Eye (tissue), 1 donor: ENCODE results near the gene AAK1.
"Not testable (repeated sequence)": the region's sequence is repeated elsewhere in the genome, so short reads cannot be mapped to it uniquely, and the experiment has no call there.

Experiments
- DNase-seq: peaks from one replicate; pipeline ENCODE4 v3.0.0-alpha.2; 2015

AAK1 gene

DNA sequence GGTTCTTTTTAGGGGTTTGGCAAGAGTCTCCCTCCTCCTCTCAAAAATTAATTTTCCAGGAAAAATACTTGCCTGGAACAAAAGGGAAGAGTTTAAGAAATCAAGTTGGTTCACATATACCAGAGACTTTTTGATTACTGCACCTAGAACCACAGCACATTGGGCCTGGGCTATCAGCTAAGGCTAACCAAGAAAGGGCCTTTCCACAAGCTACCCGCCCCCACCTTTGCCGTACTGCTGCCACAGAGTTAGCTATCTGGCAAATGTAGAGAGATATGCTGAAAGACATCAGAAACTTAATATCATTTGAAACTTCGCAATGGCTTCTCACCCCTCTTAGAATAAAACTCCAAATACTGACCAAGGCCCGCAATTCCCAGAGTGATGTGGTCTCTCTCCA is 76.9 kb downstream of the AAK1 start:
- no peak for DNase-seq

DNA sequence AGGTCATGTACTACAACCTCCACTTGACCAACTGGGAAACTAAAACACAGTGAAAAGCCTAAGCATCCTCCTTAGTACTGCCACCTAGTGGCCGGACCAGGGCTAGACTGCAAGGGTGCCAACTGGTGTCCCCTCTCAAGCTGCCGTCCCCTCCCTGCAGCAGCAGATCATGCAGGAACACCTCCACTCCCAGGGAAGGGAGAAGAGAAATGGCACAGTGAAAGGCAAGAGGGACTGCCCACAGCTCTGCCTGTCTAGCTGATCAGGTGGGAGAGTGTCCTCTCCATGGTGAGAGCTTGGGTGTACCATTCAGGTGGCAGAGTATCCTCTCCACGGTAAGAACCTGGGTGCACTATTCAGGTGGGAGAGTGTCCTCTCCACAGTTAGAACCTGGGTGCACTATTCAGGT is 78.1 kb downstream of the AAK1 start:
- DNase-seq = peak; percentile 60

DNA sequence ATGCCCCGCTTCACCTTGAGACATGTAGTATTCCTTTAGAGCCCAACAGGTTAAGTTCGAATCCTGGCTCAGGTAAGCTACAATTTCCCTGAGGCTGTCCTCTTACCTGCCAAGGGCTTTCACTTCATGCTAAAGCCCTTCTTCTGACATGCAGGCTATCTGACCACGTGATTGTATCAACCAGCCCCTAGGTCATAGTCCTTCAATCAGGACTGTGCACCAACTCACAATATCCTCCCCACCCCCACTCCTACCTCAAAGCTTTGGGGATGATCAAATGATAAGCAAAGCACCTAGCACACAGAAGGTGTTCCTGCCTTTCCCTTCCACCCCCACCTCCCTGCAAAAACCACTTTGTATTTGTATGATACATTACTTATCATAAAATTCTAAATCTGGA is 78.9 kb downstream of the AAK1 start:
- no peak for DNase-seq

DNA sequence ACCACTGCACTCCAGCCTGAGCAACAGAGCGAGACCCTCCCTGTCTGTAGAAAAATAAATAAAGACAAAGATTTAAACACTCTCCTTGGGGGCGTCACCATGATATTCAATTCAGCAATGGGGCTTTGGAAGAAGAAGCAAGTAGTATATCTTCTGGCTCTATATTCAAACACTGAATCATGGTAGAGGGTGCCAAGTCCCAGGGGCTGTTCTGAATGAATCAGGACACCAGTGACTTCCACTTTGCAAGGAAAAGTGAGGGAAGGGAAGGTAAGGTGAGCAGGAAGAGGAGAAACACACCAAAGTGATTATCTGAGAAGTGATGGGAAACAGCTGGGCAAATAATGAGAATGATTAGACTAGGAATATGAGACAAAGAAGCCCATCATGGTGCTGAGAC is 80.5 kb downstream of the AAK1 start:
- no peak for DNase-seq

DNA sequence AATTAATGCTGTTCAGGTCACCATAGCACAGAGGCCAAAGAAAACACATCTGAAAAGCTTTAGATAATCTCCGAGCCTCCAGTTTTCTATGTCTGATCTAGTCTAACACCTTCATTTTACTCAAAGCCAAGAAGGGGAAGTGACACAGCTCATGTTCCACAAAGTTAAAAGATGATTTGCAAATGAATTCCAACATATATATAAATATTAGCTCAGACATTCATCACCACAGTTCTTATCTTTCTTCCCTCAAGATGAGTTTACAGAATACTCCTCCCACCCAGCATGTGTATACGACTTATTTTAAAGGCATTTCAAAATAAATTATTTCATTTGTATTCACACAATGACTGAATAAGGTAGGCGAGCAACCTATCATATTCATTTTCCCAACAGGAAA is 82.4 kb downstream of the AAK1 start:
- no peak for DNase-seq

DNA sequence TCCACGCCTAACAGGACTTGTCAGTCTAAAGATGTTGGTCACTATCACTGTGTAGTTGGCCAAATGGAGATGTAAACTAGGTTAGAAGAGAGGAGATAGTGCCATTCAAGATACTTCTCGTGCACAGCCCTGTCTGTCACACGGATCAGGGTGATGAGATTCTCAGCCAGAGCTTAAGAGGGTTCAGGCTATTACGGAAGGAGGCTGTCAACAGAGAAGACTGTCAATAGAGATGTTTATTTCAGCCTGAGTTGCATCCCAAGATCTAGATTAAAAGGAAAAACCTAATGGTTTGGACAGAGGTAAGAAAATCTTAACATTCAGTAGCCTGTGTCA is 83.4 kb downstream of the AAK1 start:
- no peak for DNase-seq

DNA sequence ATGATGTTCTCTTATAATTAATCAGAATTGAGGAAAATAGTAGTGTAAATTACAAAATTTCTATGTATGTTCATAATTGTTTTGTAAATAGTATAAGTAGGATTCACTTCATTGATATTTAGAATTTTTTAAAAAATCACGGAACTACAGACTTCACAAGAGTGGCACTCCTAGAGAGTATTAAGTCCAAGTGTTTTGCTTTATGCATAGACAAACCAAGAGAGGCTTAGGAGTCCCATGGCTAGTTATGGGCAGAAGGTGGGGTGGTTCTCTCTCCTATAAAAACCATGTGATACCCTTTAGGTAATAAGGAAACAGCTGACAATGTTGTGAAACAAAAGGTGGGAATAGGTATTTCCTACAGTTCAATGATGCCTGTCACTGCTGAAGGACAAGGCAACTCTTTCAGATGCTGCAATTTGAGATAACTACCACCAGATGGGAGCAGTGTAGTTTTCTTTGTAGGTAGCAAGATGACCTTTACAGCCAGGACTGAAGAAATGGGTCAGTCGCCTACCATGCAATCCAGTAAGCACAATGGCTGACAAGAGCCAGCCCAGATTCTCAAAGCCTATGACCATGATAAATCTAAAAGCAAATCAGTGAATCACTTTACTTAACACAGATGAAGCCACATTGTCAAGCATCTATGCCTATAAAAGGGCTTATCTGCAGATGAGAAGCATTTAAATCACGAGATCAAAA is 83.9 kb downstream of the AAK1 start:
- DNase-seq = peak; percentile 59

DNA sequence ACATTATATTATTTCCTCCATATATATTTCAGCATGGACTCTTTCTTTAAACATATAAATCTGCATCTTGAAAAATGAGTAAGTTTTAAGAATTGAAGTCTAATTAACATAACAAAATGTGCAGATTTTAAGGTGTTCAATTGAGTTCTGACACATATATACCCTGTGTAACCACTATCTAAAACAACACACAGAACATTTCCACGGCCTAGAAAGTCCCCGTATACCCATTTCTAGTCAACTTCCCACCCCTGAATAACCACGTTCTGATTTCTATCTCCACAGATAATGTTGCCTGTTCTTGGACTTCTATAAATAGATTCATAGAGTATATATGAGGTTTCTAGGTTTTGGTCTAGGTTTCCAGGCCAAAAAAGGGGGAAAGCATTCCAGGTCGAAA is 87.5 kb downstream of the AAK1 start:
- no peak for DNase-seq

DNA sequence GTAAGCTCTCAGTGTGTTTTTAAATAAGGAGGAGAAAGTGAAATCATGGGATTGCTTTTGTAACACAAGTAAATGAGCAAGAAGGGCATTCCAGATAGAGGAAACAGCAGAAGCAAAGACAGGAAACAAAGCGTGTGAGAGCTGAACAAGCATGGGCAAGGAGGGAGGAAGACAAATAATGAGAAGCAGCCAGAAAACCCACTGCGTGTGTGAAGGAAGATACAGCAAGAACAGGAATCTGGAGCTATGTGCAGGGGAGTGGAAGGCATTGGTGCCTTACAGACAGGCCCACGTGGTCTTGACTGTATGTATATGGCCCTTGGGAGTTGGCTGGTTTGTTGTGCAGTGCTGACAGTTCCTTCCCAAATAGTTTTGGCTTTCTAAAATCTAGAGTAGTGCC is 88.6 kb downstream of the AAK1 start:
- DNase-seq = no peak

DNA sequence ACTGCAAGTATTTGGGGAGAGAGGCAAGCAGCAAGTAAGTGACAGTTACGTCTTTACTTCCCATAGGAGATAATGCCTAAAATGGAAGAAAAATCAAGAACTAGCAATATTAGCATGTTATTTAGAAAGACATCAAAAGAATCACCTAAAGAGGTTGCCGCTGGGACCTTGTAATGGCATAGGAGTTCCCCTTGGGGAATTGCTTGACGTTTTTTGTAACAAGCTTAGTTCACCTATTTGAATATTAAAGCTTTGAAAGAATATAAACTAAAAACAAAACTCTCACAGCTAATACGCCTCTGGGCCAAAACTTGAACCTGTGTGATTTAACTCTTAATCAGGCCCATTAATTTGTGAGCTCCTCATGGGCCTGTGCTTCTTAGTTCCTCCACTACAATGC is 89.0 kb downstream of the AAK1 start:
- DNase-seq = no peak

DNA sequence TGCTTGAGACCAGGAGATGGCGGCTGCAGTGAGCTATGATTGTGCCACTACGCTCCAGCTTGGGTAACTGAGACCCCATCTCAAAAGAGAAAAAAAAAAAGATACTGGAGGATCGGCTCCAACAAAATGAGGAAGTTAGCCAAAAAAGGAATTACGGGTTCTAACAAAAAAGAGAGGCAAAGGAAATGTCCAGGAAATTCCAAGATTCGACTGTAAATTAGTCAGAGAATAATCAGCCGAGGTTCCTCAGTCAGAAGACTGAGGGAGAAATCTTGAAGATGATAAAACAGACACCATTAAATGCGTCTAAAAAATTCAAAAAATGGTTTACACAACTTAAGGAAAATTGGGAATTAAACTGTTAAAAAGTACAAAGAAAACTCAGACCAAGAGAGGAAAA is 89.5 kb downstream of the AAK1 start:
- DNase-seq = no peak

DNA sequence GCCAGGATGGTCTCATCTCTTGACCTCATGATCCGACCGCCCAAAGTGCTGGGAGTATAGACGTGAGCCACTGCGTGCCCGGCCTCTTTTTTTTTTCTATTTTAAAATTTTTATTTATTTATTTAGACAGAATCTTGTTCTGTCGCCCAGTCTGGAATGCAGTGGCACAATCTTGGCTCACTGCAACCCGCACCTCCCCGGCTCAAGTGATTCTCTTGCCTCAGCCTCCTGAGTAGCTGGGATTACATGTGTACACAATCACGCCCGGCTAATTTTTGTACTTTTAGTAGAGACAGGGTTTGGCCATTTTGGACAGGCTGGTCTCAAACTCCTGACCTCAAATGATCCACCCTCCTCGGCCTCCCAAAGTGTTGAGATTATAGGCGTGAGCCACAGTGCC is 93.0 kb downstream of the AAK1 start:
- not testable (repeated sequence) for DNase-seq

DNA sequence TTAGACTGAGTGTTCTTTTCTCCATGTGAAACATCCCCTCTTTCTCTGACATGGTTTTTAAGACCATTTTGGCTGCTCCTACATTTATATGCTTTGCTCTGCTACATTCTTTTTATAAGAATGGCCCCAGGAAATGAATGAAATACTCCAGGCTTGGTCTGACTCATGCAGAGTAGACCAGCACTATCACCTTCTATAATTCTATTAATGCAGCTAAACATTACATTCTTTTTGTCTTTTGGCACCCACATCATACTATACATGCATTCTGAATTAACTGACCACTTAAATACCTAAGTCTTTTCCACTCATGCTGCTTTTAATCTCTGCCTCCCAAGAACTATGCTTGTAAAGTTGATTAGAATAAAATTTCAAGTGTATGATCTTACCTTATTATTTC is 94.1 kb downstream of the AAK1 start:
- no peak for DNase-seq

DNA sequence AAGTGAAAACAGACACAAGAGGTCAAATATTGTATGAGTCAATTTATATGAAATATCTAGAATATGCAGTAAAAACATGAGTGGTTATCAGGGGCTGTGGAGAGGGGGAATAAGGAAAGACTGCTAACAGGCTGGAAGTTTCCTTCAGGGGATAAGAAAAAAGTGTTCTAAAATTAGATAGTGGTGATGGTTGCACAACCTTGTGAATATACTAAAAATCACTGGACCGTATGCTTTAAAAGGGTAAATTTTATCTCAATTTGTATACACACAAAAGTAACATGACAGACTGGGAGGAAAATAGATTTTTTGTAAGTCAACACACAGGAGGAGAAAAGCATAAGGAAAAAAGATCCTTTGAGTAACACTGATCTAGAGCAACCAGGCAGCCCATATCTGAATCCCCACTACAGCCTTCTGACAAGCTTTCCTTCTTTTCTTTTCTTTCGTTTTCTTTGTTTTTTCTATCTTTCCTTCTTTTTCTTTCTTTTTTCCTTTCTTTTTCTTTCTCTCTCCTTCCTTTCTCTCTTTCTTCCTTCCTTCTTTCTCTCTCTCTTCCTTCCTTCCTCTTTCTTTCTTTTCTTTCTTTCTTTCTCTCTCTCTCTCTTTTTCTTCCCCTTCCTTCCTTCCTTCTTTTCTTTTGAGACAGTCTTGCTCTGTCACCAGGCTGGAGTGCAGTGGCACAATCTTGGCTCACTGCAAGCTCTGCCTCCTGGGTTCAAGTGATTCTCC is 95.4 kb downstream of the AAK1 start:
- DNase-seq = no peak

DNA sequence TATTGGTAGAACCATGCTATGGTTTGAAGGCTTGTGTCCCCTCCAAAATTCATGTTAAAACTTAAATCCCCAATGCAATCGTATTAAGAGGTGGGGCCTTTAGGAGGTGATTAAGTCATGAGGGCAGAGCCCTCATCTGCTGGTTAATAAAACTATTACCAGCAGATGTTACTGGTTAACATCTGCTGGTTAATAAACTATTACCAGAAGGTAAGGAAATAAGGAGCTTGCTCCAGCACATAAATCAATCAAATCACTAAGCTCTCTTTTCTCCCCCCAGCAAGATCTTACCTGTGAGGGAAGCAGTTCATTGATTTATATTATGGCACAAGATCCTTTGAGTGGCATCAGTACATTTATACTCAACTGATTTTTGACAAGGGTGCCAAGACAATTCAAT is 96.9 kb downstream of the AAK1 start:
- DNase-seq = no peak

DNA sequence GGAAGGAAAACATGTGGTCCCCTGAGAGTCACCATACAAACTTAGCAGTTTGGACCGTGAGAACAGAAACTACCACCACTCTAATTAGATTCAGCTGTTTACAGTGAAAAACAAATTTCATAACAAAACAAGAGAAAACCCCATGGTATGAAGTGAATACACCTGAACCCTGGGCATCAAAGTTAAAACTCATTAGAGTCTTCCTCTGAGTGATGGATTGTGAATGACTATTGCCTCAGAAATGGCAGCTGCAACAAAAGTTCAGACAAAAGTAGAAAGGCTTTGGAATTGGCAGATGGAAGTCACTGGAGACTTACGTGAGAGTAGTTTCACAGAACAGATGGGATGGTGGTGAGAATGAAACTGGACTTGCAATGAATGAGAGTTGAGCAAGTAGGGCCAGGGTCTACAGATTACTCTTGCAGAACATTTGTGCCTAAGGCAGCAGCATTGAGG is 98.0 kb downstream of the AAK1 start:
- no peak for DNase-seq

DNA sequence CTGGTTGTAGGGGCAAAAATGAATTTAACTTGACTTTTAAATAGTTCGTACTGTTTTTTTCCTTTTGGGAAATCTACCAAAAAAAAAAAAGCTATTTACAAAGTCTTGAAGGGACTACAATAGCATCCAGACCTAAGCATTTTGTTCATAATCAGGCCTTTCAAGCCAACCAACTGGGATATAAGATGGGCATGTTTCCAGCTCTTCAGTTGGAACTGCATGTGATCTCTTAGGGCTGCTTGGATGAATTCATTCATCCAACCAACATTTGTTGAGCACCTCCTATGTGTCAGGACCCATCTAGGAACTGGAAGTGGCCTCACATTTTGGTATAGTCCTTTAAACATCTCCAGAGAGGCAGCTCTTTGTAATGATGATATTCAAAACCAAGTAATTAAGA is 98.6 kb downstream of the AAK1 start:
- no peak for DNase-seq

DNA sequence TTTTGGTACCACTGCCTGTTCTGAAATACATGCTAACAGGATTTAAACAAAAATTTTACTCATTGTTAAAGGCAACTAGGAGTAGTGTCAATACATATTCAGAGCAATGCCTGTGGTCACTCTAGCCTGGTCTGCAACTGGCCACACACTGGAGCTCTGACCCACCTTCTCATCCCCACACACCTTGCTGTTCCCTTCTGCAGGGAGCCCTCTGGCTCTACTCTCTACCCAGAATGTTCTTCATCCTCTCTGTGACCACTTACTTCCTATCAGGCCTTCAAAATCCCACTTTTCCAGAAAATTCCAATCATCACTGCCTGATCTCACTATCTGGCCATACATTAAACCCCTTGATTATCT is 104.0 kb downstream of the AAK1 start:
- DNase-seq = no peak

DNA sequence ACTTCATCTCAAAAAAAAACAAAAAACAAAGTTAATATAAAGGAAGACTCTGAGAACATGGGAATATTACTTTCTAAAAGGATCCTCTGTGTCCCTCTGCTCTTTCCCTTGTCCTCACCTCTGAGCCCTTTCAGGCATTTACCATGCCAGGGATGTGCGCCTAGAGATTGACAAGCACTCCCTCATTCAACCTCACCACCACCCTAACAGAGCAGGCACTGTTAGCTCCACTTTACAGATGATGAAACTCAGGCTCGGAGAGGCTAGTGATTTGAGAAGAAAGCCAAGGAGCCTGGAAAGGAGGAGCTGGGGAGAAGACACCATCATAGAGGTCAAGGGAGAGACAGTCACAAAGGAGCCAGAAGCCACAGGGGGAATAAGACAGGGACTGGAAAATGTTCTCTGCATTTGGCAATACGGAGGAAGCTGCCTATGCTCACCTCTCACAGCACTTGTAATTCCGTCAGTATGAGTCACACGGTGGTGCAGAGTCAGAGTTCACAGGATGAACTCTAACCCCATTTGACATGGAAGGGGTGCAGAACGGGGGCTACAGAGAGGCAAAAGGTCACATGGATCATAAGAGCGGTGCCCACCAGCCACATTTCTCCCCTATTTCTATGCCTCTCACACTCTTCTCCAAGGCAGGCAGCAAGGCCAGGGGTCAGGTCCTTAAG is 104.5 kb downstream of the AAK1 start:
- no peak for DNase-seq

DNA sequence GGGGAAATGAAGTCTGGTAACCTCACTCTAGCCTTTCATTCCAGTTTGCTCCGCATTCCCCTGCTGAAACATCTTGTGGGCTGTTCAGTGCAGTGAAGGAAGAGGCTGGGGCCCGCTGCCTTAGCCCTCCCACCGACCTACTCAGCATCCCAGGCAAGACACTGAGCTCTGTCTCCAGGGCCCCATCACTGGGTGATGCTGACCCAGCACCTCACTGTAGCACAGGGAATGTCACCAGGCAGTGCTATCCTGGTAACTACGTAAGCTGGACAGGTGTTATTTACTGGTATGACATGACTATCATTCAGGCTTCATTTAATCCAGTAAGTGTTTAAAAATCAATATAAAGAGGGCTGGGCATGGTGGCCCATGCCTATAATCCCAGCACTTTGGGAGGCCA is 105.3 kb downstream of the AAK1 start:
- DNase-seq = no peak

DNA sequence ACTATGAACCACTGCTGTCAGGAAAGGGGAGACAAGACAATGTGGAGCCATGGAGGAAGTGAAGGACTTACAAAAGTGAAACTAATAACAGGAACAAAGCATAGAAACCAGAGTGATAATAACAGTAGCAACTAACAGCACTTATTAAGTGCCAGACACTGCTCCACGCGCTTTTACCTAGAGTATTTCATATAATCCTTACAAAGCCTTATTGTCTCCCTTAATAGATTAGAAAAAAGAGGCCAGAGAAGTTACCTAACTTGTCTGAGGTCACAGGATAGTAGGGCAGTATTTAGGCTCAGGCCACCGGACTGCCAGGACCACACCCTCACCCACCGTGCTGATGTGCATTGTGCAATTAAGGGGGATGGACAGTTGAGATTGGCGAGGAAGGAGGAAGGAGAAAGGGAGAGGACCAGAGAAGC is 107.7 kb downstream of the AAK1 start:
- no peak for DNase-seq

DNA sequence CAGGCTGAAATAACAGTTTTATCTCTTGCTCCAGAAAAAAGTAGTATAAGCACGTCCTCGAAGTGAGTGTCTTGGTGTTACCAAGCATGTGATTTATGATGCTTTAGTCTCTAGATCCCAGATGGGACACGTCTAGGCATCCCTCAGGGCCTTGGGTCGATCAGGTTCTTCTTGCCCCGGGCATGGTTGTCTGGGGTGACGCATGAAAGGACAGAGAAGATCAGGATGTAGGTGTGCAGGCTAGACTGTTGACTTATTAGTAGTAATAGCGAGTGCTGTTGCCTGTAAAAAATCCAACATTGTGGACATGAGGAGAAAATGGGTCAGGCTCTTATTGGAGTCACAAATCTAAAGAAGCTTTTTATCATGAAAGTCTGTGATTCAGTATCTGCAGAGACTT is 112.4 kb downstream of the AAK1 start:
- no peak for DNase-seq

DNA sequence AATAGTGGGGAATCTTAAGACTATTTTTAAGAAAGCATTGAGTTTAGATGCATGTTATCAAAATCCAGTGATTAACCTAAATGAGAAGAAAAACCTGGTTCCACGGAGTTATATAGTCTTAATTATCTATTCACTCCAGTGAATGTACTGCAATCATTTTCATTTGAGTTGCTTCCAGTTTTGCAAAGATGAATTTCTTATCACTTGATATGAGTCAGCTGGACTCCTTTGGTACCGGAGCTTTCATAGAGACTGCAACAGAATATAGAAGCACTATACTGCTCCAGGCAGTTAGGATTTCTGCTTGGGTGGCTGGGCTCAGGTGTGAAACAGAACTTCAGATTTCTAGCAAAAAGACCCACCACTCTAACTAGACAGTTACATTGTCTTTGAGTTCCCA is 114.1 kb downstream of the AAK1 start:
- DNase-seq = no peak

DNA sequence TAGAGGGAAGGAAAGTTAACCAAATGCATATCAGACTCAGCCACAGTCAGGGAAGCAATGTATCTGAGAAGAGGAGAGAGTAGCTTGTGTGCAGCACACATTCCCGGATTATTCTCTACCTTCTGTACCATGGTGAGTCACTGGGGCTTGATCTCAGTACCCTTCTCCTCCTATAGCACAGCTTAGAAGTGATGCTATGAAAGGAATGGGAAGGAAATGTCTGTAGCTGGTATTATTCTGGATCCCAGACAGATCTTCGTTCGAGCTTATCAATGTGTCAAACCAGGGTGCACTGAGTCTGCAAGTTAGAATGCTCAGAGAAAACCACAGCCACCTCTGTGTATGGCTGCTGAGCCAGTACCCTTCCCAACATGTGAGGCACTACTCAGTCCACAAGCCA is 118.3 kb downstream of the AAK1 start:
- no peak for DNase-seq
